Activated T-helper 1 cell treated with anti-CD3 and anti-CD28 coated beads, Interleukin-12 subunit alpha, Interleukin-12 subunit beta, Interleukin-2, Interleukin-4 antibody, amounts not matched to agents 30 ng/mL and 10 ng/mL and 1 ng/mL, durations not matched to agents 14 hours and 24 hours and 36 hours (primary cell): ENCODE measurements around the gene MUC22. TPM values are rescaled to one million over a fixed set of nuclear protein-coding genes. Genes with fewer than 3 reads are reported as not detected.
"Not testable (repeated sequence)": the region's sequence is repeated elsewhere in the genome, so short reads cannot be mapped to it uniquely, and the experiment has no call there.

ENCODE experiments used
- DNase-seq: peaks from one replicate; pipeline ENCODE4 v3.0.0; 2021; ENCODE audit warnings: low spot score
- H3K27ac Mint-ChIP-seq: one replicate; pipeline ENCODE4 v1.8.0; 2021; ENCODE audit warnings: mild to moderate bottlenecking, mixed read lengths
- H3K27me3 Mint-ChIP-seq: one replicate; pipeline ENCODE4 v1.8.0; 2022; ENCODE audit warnings: mild to moderate bottlenecking, moderate library complexity, mixed read lengths; ENCODE audit not compliant: insufficient read depth
- H3K36me3 Mint-ChIP-seq: one replicate; pipeline ENCODE4 v1.8.0; 2021; ENCODE audit warnings: low read depth, mixed read lengths
- H3K4me1 Mint-ChIP-seq: one replicate; pipeline ENCODE4 v1.8.0; 2021; ENCODE audit warnings: low read depth, mixed read lengths
- H3K4me3 Mint-ChIP-seq: one replicate; pipeline ENCODE4 v1.8.0; 2021; ENCODE audit warnings: mild to moderate bottlenecking, moderate library complexity, mixed read lengths
- H3K9me3 Mint-ChIP-seq: one replicate; pipeline ENCODE4 v1.8.0; 2021; ENCODE audit warnings: mixed read lengths
- intact Hi-C: fragments of 100-400 bp; cut with micrococcal nuclease; formaldehyde crosslinking; loops from one replicate; pipeline ENCODE4 v1.15.1; 2024
- total RNA-seq: library from RNA; stranded (reverse); gene quantifications from 2 replicates; pipeline ENCODE4 v1.2.3, GENCODE V29; 2022

The MUC22 gene
- total RNA-seq, 1 donor from 2014 or later, result not detected

DNA sequence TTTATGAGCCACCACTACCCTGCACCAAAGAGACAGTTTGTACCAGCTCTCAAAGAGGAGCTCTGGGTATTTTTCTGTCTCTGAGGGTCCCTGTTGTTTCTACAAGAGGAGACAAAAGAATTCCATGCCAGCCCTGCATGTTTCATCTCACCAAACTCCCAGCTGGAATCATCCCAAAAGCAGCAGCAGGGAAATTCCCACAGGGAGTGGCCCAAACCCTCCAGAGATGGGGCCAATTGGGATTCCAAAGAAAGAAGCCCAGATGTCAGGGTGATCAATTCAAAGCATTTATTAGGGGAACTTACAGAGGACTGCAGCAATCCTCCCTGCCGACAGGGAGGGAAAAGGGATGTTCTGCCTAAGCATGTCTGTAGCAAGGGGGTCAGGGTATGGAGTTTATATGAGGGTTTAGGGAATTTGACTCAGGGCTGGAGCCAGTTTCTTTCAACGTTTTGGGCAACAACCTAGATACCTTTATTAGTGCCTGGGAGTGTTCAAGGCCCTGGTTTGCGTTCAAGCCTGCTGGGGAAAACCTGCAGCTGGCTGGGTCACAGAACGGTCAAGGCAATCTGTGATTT lies 47.2 kb downstream of the MUC22 start:
- H3K4me3 Mint-ChIP-seq, result no peak overlapping the region
- no peak for DNase-seq
- peaks cover 6% of the 10 kb centered on the region for H3K4me1 Mint-ChIP-seq
- intact Hi-C loops, result no loop called here
- no peaks in the 10 kb centered on the region for H3K9me3 Mint-ChIP-seq
- H3K27me3 Mint-ChIP-seq, result peaks cover 21% of the 10 kb centered on the region
- H3K27ac Mint-ChIP-seq, result no peak overlapping the region
- H3K36me3 Mint-ChIP-seq, result no peaks in the 10 kb centered on the region

DNA sequence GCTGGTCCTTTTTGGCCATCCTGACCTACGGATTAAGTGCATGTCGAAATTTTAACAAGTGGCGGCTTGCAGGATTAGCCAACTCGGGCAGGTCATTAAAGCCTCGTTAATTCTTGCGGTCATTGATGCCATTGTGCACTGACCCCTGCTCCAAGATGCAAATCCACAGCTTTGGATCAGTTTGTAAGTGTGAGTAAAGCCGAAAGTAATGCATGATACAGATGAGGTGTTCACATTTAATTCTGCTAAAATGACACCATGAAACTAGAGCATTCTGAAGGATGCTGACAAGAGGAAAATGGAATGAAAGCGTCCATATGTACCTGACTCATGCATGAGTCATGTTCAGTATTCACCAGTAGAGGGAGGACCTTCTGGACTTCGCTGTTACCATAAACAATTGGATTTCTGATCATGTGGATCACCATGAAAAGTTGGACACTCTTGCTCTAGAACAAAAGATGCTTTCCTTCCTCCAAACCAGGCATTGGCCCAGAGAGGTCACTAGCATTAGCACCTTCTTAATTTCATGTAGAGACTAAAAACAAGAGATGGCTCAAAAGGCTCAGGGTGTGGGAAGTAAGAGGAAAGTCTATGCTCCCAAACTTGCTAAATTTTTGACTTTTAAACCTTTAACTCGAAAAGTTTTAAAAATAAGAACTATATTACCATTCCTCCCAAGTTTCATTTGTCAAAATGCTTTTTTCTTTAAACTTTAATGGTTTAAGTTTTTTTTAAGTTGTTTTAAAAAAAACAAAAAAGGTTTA lies 48.0 kb downstream of the MUC22 start:
- intact Hi-C loops, result no loop called here
- Mint-ChIP-seq H3K9me3 (no peaks in the 10 kb centered on the region), H3K27me3 (peaks cover 22% of the 10 kb centered on the region)

DNA sequence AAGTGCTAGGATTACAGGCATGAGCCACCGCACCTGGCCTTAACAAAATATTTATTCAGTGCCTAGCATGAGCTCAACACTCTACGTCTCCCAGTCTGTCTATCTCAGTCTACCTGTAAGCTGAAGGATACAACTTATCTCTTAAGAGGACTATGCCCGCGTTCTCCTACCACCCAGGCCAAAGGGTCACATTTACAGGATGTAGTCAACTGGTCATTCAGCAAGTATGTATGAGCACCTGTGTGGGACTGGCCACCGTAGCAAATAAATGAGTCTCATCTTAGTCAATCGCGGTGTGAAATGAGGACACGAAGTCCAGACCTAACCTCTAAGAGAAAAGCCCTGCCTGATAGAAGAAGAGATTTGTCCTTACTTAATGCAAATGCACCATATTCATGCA lies 49.9 kb downstream of the MUC22 start:
- Mint-ChIP-seq H3K4me1 (peaks cover 6% of the 10 kb centered on the region), H3K9me3 (no peaks in the 10 kb centered on the region), H3K27ac (no peak overlapping the region), H3K27me3 (peaks cover 15% of the 10 kb centered on the region), H3K36me3 (no peaks in the 10 kb centered on the region), H3K4me3 (no peak overlapping the region)
- intact Hi-C loops, result no loop called here
- DNase-seq, result no peak

More for the DNA sequence above, 48.0 kb downstream of the MUC22 start:
- Mint-ChIP-seq H3K27ac (no peak overlapping the region), H3K36me3 (no peaks in the 10 kb centered on the region), H3K4me3 (no peak overlapping the region), H3K4me1 (peaks cover 6% of the 10 kb centered on the region)
- DNase-seq, result no peak

DNA sequence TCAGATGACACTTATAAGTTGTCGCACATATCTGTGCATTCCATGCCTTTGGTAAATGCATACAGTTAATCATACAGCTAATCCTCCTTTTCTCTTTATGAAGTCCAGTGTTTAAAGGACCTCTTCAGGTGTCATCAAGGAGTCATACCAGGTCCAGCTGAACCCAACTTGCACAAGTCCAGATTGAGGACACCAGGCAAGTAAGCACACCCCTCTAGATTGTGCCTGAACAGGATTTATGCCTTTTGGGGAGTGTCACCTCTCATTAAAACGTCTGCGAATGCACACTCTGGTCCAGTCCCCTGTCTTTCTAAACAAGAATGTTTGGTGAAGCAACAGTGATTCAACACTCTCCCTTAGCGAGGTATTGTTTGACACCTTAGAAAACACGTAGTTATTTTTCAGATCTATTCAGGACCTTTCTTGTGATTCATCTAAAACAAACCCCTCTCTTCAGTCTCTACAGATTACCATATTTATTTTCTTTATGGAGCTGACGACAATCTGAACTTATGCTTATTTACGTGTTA lies 53.7 kb downstream of the MUC22 start:
- no peak for DNase-seq
- intact Hi-C loops, result no loop called here
- Mint-ChIP-seq H3K27ac (no peak overlapping the region), H3K27me3 (peaks cover 11% of the 10 kb centered on the region), H3K4me3 (no peak overlapping the region), H3K9me3 (no peaks in the 10 kb centered on the region), H3K4me1 (no peaks in the 10 kb centered on the region), H3K36me3 (no peaks in the 10 kb centered on the region)

DNA sequence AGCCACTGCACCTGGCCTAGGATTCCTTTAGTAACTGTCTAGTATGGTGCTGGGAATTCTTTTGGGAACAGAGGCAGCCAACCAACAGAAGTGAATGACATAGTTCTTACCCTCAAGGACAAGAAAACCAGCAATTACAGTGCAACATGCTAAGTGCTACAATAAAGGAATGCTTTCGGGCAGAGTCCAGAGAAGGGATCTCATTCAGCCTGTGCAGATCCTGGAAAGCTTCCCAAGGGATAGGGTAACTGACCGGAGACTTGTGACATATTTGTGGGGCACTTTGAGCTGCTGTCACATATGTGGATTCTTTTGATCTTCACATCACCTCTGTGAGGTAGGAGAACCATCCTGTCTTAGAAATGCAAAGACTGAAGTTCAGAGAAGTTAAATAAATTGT lies 55.3 kb downstream of the MUC22 start:
- Mint-ChIP-seq H3K27me3 (peaks cover 11% of the 10 kb centered on the region), H3K4me3 (no peak overlapping the region), H3K27ac (no peak overlapping the region), H3K4me1 (no peaks in the 10 kb centered on the region), H3K9me3 (no peaks in the 10 kb centered on the region), H3K36me3 (no peaks in the 10 kb centered on the region)
- intact Hi-C loops, result no loop called here
- DNase-seq, result no peak

DNA sequence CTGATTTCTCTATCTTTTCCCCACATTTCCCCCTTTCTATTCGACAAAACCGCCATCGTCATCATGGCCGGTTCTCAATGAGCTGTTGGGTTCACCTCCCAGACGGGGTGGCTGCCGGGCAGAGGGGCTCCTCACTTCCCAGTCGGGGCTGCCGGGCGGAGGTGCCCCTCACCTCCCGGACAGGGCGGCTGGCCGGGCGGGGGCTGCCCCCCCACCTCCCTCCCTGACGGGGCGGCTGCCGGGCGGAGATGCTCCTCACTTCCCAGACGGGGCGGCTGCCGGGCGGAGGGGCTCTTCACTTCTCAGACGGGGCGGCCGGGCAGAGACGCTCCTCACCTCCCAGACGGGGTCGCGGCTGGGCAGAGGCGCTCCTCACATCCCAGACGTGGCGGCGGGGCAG lies 56.8 kb downstream of the MUC22 start:
- H3K9me3 Mint-ChIP-seq, H3K27ac Mint-ChIP-seq, intact Hi-C loops, H3K4me3 Mint-ChIP-seq, DNase-seq, H3K36me3 Mint-ChIP-seq, H3K27me3 Mint-ChIP-seq, H3K4me1 Mint-ChIP-seq: not testable (repeated sequence)

DNA sequence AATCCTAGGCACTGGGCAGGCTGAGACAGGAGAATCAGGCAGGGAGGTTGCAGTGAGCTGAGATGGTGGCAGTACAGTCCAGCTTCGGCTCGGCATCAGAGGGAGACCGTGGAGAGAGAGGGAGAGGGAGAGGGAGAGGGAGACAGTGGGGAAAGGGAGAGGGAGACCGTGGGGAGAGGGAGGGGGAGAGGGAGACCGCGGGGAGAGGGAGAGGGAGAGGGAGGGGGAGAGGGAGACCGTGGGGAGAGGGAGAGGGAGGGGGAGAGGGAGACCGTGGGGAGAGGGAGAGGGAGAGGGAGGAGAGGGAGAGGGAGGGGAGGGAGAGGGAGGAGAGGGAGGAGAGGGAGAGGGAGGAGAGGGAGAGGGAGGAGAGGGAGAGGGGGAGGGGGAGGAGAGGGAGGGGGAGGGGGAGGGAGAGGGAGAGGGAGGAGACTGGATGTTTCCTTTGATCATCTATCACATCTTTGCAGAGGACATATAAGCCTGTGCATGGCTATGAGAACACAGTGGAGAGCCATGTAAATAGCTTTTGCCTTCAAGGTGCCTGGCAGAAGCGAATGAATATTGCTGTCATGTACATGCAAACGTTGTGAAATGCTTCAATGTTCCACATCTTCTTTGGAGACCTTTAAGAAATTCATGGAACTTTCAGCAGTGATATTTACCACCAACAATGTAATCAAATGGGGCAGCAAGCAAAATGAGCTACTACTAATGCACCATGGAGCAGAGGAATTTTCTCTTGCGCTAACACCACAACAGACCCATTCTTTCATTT lies 57.8 kb downstream of the MUC22 start:
- H3K36me3 Mint-ChIP-seq, H3K4me1 Mint-ChIP-seq, H3K4me3 Mint-ChIP-seq, DNase-seq, H3K9me3 Mint-ChIP-seq, intact Hi-C loops, H3K27me3 Mint-ChIP-seq, H3K27ac Mint-ChIP-seq: not testable (repeated sequence)

DNA sequence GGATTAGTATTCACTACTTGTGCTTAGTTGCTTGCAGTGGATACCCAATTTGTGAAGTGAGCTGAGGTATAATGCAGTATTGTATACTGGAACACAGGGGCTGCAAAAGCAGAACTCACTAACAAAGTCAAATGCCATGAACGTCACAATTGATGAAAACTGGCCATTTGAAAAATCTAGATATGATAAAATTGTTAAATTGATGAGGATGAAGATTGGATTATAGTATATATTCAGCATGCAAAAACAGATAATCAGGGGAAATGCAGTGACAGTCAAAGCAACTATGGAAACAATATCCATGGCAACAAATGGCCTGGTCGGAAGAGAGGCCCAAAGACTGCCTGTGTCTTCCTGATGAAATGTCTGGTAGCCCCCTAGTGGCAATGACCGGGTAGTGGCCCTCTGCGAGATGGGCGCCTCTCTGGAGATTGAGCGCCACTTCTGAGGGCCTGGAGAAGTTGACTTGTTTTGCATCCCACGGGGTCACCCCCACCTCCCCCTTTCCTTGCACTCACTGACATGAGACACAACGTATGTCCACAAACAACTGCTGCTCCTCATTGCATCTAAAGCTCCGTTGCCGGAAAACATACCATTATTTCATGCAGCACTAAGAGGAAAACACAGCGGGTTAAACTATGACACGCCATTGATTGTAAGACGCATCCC lies 58.5 kb downstream of the MUC22 start:
- Mint-ChIP-seq H3K4me1 (no peaks in the 10 kb centered on the region), H3K27me3 (no peaks in the 10 kb centered on the region), H3K36me3 (no peaks in the 10 kb centered on the region), H3K27ac (no peak overlapping the region), H3K9me3 (no peaks in the 10 kb centered on the region), H3K4me3 (no peak overlapping the region)
- intact Hi-C loops, result loop anchor here (1.0 kb wide), 1 partner anchor 154 kb away; no protein-coding TSS in a partner anchor
- peak; percentile 53 for DNase-seq

DNA sequence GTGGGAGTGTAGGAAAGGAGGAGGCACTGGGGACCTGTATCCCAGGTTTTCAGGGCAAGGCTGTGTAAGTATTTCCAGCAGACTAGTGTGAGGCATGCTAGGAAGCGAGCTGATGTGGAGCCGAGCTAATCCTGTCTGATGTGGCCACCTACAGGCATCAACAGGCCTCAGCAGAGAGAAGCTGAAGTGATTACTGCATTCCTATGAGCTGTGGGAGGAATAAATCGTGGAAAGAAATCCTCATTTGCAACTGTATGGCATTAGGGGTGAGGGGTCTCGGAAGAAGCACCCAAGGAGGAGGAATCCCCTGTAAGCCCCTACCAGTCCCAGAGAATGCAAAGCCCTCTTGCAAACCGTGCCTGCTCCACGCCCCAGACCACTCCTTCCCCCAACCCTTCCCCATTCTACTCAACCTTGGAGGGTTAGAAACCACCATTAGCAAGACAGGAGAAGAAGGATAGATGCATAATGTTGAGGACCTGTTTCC lies 60.5 kb downstream of the MUC22 start:
- intact Hi-C loops, result no loop called here
- H3K4me3 Mint-ChIP-seq, result no peak overlapping the region
- no peaks in the 10 kb centered on the region for H3K9me3 Mint-ChIP-seq
- no peak overlapping the region for H3K27ac Mint-ChIP-seq
- no peaks in the 10 kb centered on the region for H3K36me3 Mint-ChIP-seq
- no peaks in the 10 kb centered on the region for H3K4me1 Mint-ChIP-seq
- no peak for DNase-seq
- peaks cover 2% of the 10 kb centered on the region for H3K27me3 Mint-ChIP-seq

DNA sequence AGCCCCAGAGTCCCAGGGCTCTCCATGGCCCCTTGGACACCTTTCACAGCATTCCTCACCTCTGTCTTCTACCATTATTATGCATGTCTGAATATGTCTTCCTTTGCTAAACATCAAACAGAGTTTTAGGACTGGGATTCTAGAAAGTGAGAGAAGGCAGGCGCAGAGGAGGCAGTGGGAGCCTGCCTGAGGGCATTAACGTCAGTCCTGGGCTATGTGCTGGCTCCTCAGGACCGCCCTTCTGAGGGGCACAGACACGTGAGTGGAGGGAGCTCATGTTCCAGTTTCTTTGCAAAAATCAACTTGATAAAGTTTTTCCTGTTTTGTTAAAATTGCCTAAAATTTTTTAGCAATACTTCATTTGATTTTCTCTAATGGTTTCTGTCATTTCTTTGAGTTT lies 64.1 kb downstream of the MUC22 start:
- peaks cover 2% of the 10 kb centered on the region for H3K27me3 Mint-ChIP-seq
- intact Hi-C loops, result no loop called here
- H3K9me3 Mint-ChIP-seq, result no peaks in the 10 kb centered on the region
- DNase-seq, result no peak
- H3K4me3 Mint-ChIP-seq, result no peak overlapping the region
- H3K36me3 Mint-ChIP-seq, result no peaks in the 10 kb centered on the region
- no peak overlapping the region for H3K27ac Mint-ChIP-seq
- H3K4me1 Mint-ChIP-seq, result no peaks in the 10 kb centered on the region

DNA sequence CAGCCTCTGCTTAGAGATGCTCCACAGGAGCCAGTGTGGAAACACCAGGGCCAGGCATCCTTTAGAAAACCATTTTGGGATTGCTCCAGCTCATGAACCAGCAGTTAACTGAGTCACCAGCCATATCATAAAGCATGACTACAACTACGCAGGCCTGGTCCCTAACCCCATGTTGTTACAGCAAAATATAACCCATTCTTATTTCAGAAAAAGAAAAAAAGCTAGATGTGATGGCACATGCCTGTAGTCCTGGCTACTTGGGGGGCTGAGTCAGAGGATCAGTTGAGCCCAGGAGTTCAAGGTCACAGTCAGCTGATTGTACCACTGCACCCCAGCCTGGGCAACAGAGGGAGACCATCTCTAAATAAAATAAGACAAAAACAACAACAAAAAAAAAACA lies 65.3 kb downstream of the MUC22 start:
- no peak overlapping the region for H3K4me3 Mint-ChIP-seq
- H3K27ac Mint-ChIP-seq, result no peak overlapping the region
- DNase-seq, result no peak
- no peaks in the 10 kb centered on the region for H3K36me3 Mint-ChIP-seq
- H3K9me3 Mint-ChIP-seq, result no peaks in the 10 kb centered on the region
- H3K4me1 Mint-ChIP-seq, result no peaks in the 10 kb centered on the region
- H3K27me3 Mint-ChIP-seq, result peaks cover 4% of the 10 kb centered on the region
- intact Hi-C loops, result no loop called here

DNA sequence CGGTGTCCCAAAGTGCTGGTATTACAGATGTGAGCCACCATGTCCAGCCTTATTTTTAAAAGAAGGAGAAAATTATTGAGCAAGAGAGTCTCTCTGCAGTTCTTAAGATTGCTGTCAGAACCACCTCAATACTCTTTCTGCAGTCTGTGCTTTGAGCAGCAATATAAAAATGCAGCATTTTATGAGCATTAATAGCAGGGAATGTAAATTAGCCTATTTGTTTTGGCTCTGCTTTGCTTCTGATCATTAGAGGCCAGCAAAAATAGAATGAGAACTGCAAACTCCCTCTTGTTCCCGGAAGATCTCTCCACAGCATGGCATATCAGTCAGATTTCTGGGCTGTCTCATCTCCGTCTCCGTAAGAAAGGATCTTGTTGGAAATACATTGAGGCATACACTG lies 66.3 kb downstream of the MUC22 start:
- Mint-ChIP-seq H3K27ac (no peak overlapping the region), H3K27me3 (peaks cover 9% of the 10 kb centered on the region), H3K4me1 (no peaks in the 10 kb centered on the region), H3K9me3 (no peaks in the 10 kb centered on the region), H3K36me3 (no peaks in the 10 kb centered on the region), H3K4me3 (no peak overlapping the region)
- no peak for DNase-seq
- intact Hi-C loops, result no loop called here
